Spleen (tissue), 11 donors: ENCODE data around the gene RDH8. TPM values are rescaled to one million over a fixed set of nuclear protein-coding genes. Genes with fewer than 3 reads are reported as not detected.

Experiments
- DNase-seq: peaks from one replicate; pipeline ENCODE4 v3.0.0-alpha.2; 2020
- H3K27ac ChIP-seq, 8 donors: fragments of 200-600 bp; sonication (generic) in 7 of 8; 1 replicate in 4 of 8; 2 replicates in 4 of 8; pipeline versions ENCODE4 v1.5.0 to v1.8.0; 2016 to 2021; ENCODE audit warnings: inconsistent platforms in 4 of 8, mild to moderate bottlenecking in 4 of 8, moderate library complexity in 1 of 8
- H3K27me3 ChIP-seq, 7 donors: fragments of 200-600 bp; sonication (generic) in 6 of 7; replicated peaks in 1 of 7; 1 replicate in 4 of 7; 2 replicates in 3 of 7; pipeline versions ENCODE4 v1.5.0 to v1.8.0; 2016 to 2021; ENCODE audit warnings: inconsistent platforms in 3 of 7, mild to moderate bottlenecking in 1 of 7
- H3K36me3 ChIP-seq, 6 donors: fragments of 200-600 bp; sonication (generic) in 5 of 6; 1 replicate in 4 of 6; 2 replicates in 2 of 6; pipeline versions ENCODE4 v1.5.0 to v1.8.0; 2016 to 2021; ENCODE audit warnings: inconsistent platforms in 2 of 6
- H3K4me1 ChIP-seq, 6 donors: fragments of 200-600 bp; sonication (generic) in 5 of 6; 1 replicate in 3 of 6; 2 replicates in 3 of 6; pipeline versions ENCODE4 v1.5.0 to v1.8.0; 2016 to 2021; ENCODE audit warnings: inconsistent platforms in 3 of 6
- H3K4me3 ChIP-seq, 8 donors: fragments of 200-600 bp; sonication (generic) in 7 of 8; 1 replicate in 4 of 8; 2 replicates in 4 of 8; pipeline versions ENCODE4 v1.5.0 to v1.8.0; 2016 to 2021; ENCODE audit warnings: inconsistent platforms in 4 of 8, mild to moderate bottlenecking in 4 of 8, moderate library complexity in 2 of 8
- H3K9me3 ChIP-seq, 8 donors: fragments of 200-600 bp; sonication (generic) in 7 of 8; 1 replicate in 4 of 8; 2 replicates in 4 of 8; pipeline versions ENCODE4 v1.5.0 to v1.8.0; 2016 to 2021; ENCODE audit warnings: inconsistent platforms in 4 of 8
- POLR2A ChIP-seq, 3 donors: fragments of 450-650 bp; IDR thresholded peaks; one replicate each; pipeline ENCODE4 v1.5.1; 2017; ENCODE audit warnings: antibody characterized with exemption in 3 of 3, mild to moderate bottlenecking in 1 of 3
- POLR2AphosphoS5 ChIP-seq, 3 donors: sonication (generic); formaldehyde crosslinking; IDR thresholded peaks; one replicate each; pipeline ENCODE4 v1.5.1; 2017; ENCODE audit warnings: antibody characterized with exemption in 3 of 3
- WGBS, 5 donors: extraction: QIAGEN DNeasy Blood & Tissue Kit in 3 of 5; methylation state at CpG; one replicate each; pipeline versions ENCODE4 v1.1.5 to v1.1.7; 2013 to 2018; 5-methylcytosine and 5-hydroxymethylcytosine counted together
- intact Hi-C: fragments of 100-400 bp; cut with DNase I; formaldehyde crosslinking; loops from one replicate; pipeline ENCODE4 v1.15.0; 2023; ENCODE audit warnings: low total_unique reads
- polyA plus RNA-seq, 3 donors: library from polyadenylated mRNA; stranded (reverse); fragments of 200-250 nt; gene quantifications; one replicate each; pipeline ENCODE4 v1.2.1, GENCODE V29; 2013
- total RNA-seq, 7 donors: library from RNA; depleted of rRNA in 3 of 7; stranded (reverse); fragments of >200 nt in 3 of 7; fragmentation: NEBNext Ultra II Directional in 4 of 7; extraction: Animal tissue kit (Norgen Biotek cat#: 25700) in 4 of 7; gene quantifications; one replicate each; pipeline versions ENCODE4 v1.1.0 to v1.2.1, GENCODE V29; 2016 to 2021
- TF ChIP-seq, protein P1 (sequence below), 11 experiments: fragments of 200-600 bp in 7 of 11; fragments of 450-650 bp in 4 of 11; sonication (generic) in 4 of 11; IDR thresholded peaks in 8 of 11; conservative IDR thresholded peaks in 3 of 11; 1 replicate in 7 of 11; 2 replicates in 4 of 11; pipeline versions ENCODE4 v1.4.0 to v1.8.0; 2016 to 2021; ENCODE audit warnings: antibody characterized with exemption in 11 of 11, inconsistent platforms in 4 of 11, mild to moderate bottlenecking in 1 of 11
- donor health status: healthy with polysubstance abuse.
- donor health status: DM: no; HTN: no; CAD: no; lungs with moderate emphysema.
- donor health status: DM: no; HTN: no; CAD: no.
- donor health status: Bipolar disorder and iron deficiency.
- donor health status: healthy.
- donor health status: DM: no; HTN: no; CAD: no.
- donor health status: DM: yes; HTN: yes; CAD: no.

The RDH8 gene
- total and polyA plus RNA-seq, 10 donors, result not detected

DNA sequence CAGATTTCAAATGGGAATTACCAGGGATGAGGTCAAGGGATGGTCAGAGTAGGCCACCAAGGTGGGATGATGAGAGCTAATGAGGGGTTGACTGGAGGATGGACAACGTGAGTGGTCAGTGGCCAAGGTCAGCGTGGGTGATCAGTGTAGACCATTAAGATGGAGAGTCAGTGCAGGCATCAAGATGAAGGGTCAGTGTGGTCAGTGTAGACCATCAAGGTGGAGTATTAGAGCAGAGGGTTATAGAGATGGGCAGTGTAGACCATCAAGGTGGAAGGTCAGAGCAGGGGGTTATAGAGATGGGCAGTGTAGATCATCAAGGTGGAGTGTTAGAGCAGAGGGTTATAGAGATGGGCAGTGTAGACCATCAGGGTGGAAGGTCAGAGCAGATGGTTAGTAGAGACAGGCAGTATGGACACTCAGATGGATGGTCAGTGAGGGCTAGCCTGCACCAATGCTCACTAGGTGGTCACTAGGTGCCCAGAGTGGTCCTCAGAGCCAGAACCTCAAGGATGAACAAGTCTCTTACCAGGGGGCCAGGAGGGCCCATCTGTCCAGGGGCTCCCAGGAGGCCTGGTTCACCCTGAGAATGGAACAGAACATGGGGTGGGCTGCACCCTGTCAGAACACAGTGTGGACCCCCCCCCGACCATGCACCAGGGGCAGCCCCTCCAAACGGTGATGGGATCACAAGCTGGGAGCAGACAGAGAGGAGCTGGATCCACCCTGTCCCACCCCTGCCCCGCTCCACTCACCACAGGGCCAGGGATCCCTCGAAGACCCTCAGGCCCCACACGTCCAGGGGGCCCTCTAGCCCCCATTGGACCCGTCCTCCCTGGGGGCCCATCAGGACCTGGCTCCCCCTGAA lies 44.2 kb upstream of the RDH8 start:
- Histone ChIP-seq H3K9me3 (no peaks in the 10 kb centered on the region), H3K4me3 (no peak overlapping the region), H3K27me3 (peaks cover 0 to 55% (median 10%) of the 10 kb centered on the region in 7 donors), H3K36me3 (no peaks in the 10 kb centered on the region), H3K27ac (no peak overlapping the region), H3K4me1 (no peaks in the 10 kb centered on the region)
- TF ChIP-seq, protein P1, sequence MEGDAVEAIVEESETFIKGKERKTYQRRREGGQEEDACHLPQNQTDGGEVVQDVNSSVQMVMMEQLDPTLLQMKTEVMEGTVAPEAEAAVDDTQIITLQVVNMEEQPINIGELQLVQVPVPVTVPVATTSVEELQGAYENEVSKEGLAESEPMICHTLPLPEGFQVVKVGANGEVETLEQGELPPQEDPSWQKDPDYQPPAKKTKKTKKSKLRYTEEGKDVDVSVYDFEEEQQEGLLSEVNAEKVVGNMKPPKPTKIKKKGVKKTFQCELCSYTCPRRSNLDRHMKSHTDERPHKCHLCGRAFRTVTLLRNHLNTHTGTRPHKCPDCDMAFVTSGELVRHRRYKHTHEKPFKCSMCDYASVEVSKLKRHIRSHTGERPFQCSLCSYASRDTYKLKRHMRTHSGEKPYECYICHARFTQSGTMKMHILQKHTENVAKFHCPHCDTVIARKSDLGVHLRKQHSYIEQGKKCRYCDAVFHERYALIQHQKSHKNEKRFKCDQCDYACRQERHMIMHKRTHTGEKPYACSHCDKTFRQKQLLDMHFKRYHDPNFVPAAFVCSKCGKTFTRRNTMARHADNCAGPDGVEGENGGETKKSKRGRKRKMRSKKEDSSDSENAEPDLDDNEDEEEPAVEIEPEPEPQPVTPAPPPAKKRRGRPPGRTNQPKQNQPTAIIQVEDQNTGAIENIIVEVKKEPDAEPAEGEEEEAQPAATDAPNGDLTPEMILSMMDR (IDR thresholded peaks at IDR 0.05 in 8 of 11, conservative IDR thresholded peaks at IDR 0.05 in 3 of 11), result no peak
- TF ChIP-seq POLR2A (IDR thresholded peaks at IDR 0.05), result no peak
- TF ChIP-seq POLR2AphosphoS5 (IDR thresholded peaks at IDR 0.05), result no peak
- intact Hi-C loops, result no loop called here
- DNase-seq, result no peak
- 61 to 76% (median 73%) methylated on average over 7 to 8 of the region's 8 CpGs for WGBS, 5 donors

DNA sequence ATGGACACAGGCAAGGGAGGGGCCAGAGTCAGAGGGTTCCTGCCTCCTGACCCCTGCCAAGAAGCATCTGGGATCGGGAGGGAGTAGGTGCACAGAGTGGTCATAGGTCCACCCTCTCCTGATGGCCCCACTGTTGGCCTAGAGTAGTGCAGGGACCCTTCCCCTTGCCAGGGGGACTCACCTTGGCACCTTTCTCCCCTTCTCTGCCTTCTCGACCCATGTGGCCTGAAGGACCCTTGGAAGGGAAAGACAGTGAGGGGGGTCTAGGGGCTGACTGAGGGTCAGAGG lies 43.7 kb upstream of the RDH8 start:
- Histone ChIP-seq H3K36me3 (no peaks in the 10 kb centered on the region), H3K9me3 (no peaks in the 10 kb centered on the region), H3K27ac (no peak overlapping the region), H3K27me3 (peaks cover 0 to 49% (median 10%) of the 10 kb centered on the region in 7 donors), H3K4me3 (no peak overlapping the region), H3K4me1 (no peaks in the 10 kb centered on the region)
- TF ChIP-seq, protein P1 (IDR thresholded peaks at IDR 0.05 in 8 of 11, conservative IDR thresholded peaks at IDR 0.05 in 3 of 11), result no peak
- TF ChIP-seq POLR2AphosphoS5 (IDR thresholded peaks at IDR 0.05), result no peak
- no peak for TF ChIP-seq POLR2A (IDR thresholded peaks at IDR 0.05)
- WGBS, 5 donors, result 71 to 90% (median 84%) methylated on average over 2 of the region's 2 CpGs
- intact Hi-C loops, result no loop called here
- DNase-seq, result no peak

DNA sequence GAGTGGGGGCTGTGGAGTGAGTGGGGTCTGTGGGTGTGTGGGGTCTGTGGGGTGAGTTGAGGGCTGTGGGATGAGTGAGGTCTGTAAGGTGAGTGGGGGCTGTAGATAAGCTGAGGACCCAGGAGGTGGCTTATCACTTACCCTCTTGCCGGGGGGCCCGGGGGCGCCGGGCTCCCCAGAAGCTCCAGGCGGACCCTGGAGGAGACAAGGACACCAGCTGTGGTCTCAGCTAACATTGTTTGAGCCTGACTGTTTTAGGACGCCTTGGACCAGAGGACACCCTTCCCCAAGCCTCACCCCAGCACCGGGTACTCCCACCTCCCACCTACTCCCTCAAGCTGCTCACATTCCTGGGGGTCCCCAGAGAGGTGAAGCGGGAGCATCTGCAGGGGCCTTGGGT lies 42.8 kb upstream of the RDH8 start:
- WGBS, 5 donors, result 67 to 84% (median 73%) methylated on average over 8 of the region's 8 CpGs
- Histone ChIP-seq H3K36me3 (no peaks in the 10 kb centered on the region), H3K9me3 (no peaks in the 10 kb centered on the region), H3K4me1 (no peaks in the 10 kb centered on the region), H3K4me3 (no peak overlapping the region), H3K27me3 (peaks cover 0 to 41% (median 10%) of the 10 kb centered on the region in 7 donors), H3K27ac (no peak overlapping the region)
- DNase-seq, result no peak
- TF ChIP-seq, protein P1 (IDR thresholded peaks at IDR 0.05 in 8 of 11, conservative IDR thresholded peaks at IDR 0.05 in 3 of 11), result no peak
- TF ChIP-seq POLR2AphosphoS5 (IDR thresholded peaks at IDR 0.05) (no peak), POLR2A (IDR thresholded peaks at IDR 0.05) (no peak)
- intact Hi-C loops, result no loop called here

DNA sequence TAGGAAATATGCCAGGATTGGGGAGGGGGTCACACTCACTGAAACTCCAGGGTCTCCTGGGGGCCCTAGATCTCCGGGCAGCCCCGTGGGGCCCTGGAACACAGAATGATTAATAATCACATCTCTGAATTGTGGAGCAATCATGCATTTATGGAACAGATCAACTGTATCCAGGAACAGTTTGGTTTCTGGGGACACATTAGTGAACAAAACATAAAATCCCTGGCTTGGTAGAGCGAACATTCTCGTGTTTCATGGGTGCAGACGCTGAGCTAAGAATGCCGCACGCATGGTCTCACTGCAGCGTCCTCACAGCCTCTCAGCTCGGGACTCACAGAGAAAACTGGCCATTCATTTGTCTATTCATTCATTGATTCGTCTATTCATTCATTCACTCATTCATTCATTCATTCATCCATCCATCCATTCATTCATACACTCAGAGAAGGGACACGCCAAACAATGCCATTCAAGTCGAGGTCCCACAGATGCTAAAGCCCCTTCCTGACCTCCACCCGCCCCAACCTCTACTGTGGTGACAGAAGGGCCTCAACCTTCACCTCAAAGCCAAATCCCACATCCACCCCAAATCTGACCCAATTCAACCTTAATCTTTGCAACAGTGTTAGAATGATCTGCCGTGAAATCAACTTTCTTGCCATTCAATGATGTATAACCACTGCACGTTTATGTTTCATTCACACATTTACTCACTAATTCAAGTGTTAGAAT lies 42.0 kb upstream of the RDH8 start:
- WGBS, 5 donors, result 72 to 77% (median 75%) methylated on average over 15 of the region's 15 CpGs
- no peak for TF ChIP-seq POLR2AphosphoS5 (IDR thresholded peaks at IDR 0.05)
- no peak for TF ChIP-seq POLR2A (IDR thresholded peaks at IDR 0.05)
- TF ChIP-seq, protein P1 (IDR thresholded peaks at IDR 0.05 in 8 of 11, conservative IDR thresholded peaks at IDR 0.05 in 3 of 11), result no peak
- Histone ChIP-seq H3K36me3 (no peaks in the 10 kb centered on the region), H3K9me3 (no peaks in the 10 kb centered on the region), H3K4me3 (no peak overlapping the region), H3K4me1 (no peaks in the 10 kb centered on the region), H3K27me3 (peaks cover 0 to 32% (median 8%) of the 10 kb centered on the region in 7 donors), H3K27ac (no peak overlapping the region)
- DNase-seq, result no peak
- intact Hi-C loops, result no loop called here
